DOHH2 (cell line): ENCODE measurements around the gene MAML1.

Experiments used
- CTCF ChIP-seq: fragments of 200-600 bp; sonication (generic); IDR thresholded peaks from one replicate; pipeline ENCODE4 v1.5.1; 2014; ENCODE audit warnings: antibody characterized with exemption, mild to moderate bottlenecking, low read depth, low read length; ENCODE audit not compliant: poor library complexity, severe bottlenecking
- EZH2phosphoT487 ChIP-seq: fragments of 200-600 bp; sonication (generic); IDR thresholded peaks from 2 replicates; pipeline ENCODE4 v1.6.1; 2017; ENCODE audit warnings: borderline replicate concordance, mild to moderate bottlenecking, antibody characterized with exemption, low read length, moderate library complexity, mixed read lengths

DNA sequence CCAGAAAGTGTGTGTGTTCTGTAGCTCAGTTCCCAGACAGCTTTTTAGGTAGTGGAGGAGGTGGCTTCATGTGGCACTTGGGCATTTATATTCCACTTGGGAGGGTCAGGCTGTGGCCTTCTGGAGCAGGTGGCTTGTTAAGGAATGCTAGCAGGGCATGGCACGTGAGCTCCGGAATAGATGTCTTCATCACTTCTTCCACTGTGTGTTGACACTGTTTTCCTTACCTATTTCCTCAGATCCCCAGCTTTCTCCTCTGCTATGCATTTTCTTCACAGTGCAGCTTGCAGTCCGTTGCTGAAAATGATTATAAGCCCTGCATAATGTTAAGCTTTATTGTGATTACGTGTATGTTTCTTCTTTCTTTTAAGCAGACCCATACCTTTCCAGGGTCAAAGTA lies 3.3 kb upstream of the MAML1 start:
- TF ChIP-seq CTCF (no peak), EZH2phosphoT487 (no peak)
